ENCODE results near the gene TTF2. TPM values are rescaled to one million over a fixed set of nuclear protein-coding genes. Genes with fewer than 3 reads are reported as not detected.

Gene TTF2
- total RNA-seq, 1 donor from 2014 or later = 40.6 TPM

DNA sequence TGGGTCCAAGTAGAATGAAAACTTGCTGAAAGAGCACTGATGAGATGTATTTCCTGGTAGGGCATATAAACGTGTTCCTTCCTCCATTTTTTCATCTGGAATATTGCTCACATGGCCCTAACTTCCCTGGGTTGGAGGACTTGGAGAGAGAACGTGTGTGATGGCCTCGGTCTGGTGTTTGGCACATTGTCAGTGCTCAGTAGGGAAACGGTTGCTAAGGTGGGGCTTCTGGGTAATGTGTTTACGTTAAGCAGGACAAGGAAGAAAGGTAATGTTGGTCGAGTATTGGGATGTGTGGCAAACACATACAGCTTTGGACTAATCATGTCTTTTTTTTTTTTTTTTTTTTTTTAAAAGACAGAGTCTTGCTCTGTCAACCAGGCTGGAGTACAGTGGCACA is 6.2 kb downstream of the TTF2 start:
- H3K27ac Mint-ChIP-seq = no peak overlapping the region
- H3K36me3 Mint-ChIP-seq = peaks cover 2% of the 10 kb centered on the region
- peaks cover 9% of the 10 kb centered on the region for H3K4me1 Mint-ChIP-seq
- DNase-seq (ENCODE audit: low spot score in 2 of 2, unreplicated experiment in 2 of 2) = no peak
- H3K4me3 Mint-ChIP-seq = no peak overlapping the region
- H3K9me3 Mint-ChIP-seq = no peaks in the 10 kb centered on the region
- H3K27me3 Mint-ChIP-seq (ENCODE audit: low read depth) = no peaks in the 10 kb centered on the region
- TF ChIP-seq, protein P1, sequence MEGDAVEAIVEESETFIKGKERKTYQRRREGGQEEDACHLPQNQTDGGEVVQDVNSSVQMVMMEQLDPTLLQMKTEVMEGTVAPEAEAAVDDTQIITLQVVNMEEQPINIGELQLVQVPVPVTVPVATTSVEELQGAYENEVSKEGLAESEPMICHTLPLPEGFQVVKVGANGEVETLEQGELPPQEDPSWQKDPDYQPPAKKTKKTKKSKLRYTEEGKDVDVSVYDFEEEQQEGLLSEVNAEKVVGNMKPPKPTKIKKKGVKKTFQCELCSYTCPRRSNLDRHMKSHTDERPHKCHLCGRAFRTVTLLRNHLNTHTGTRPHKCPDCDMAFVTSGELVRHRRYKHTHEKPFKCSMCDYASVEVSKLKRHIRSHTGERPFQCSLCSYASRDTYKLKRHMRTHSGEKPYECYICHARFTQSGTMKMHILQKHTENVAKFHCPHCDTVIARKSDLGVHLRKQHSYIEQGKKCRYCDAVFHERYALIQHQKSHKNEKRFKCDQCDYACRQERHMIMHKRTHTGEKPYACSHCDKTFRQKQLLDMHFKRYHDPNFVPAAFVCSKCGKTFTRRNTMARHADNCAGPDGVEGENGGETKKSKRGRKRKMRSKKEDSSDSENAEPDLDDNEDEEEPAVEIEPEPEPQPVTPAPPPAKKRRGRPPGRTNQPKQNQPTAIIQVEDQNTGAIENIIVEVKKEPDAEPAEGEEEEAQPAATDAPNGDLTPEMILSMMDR (IDR thresholded peaks at IDR 0.05; ENCODE audit: unreplicated experiment) = no peak

GRCh38 chr1:117067533-117068370 is 7.6 kb downstream of the TTF2 start:
- TF ChIP-seq, protein P1 (IDR thresholded peaks at IDR 0.05; ENCODE audit: unreplicated experiment) = peak; percentile 71
- no peak overlapping the region for H3K4me3 Mint-ChIP-seq
- peaks cover 2% of the 10 kb centered on the region for H3K36me3 Mint-ChIP-seq
- peak; percentile 33 to 59 for DNase-seq (ENCODE audit: low spot score in 2 of 2, unreplicated experiment in 2 of 2)
- H3K4me1 Mint-ChIP-seq = peaks cover 8% of the 10 kb centered on the region
- H3K27ac Mint-ChIP-seq = peak overlapping the region; percentile 28
- H3K27me3 Mint-ChIP-seq (ENCODE audit: low read depth) = no peaks in the 10 kb centered on the region
- no peaks in the 10 kb centered on the region for H3K9me3 Mint-ChIP-seq

DNA sequence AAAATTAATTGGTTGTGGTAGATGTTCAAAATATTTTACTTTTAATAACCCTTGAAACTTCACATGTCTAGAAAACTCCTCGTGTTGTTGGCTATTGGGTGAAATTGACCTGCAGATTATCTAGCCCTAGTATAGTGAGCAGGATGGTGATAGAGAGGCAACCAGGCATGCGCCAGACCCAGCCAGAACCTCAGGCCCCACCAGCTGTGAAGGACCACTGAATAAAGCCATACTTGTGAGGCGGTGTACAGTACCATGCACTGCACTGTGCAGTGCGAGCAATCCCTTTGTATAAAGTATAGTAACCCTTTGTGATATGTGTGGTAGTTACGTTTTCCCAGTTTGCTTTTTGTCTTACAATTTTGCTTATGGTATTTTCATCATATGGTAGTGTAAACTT is 8.5 kb downstream of the TTF2 start:
- Mint-ChIP-seq H3K4me3 (no peak overlapping the region), H3K27ac (no peak overlapping the region), H3K27me3 (ENCODE audit: low read depth) (no peaks in the 10 kb centered on the region), H3K4me1 (peaks cover 8% of the 10 kb centered on the region), H3K36me3 (peaks cover 2% of the 10 kb centered on the region), H3K9me3 (no peaks in the 10 kb centered on the region)
- TF ChIP-seq, protein P1 (IDR thresholded peaks at IDR 0.05; ENCODE audit: unreplicated experiment) = no peak
- DNase-seq (ENCODE audit: low spot score in 2 of 2, unreplicated experiment in 2 of 2) = no peak

- no peaks in the 10 kb centered on the region for H3K9me3 Mint-ChIP-seq
- peaks cover 8% of the 10 kb centered on the region for H3K4me1 Mint-ChIP-seq
- DNase-seq (ENCODE audit: low spot score in 2 of 2, unreplicated experiment in 2 of 2) = no peak
- TF ChIP-seq, protein P1 (IDR thresholded peaks at IDR 0.05; ENCODE audit: unreplicated experiment) = no peak
- no peaks in the 10 kb centered on the region for H3K27me3 Mint-ChIP-seq (ENCODE audit: low read depth)
- H3K4me3 Mint-ChIP-seq = no peak overlapping the region
- H3K27ac Mint-ChIP-seq = peak overlapping the region; percentile 0
- peaks cover 2% of the 10 kb centered on the region for H3K36me3 Mint-ChIP-seq
These were observed 9.2 kb downstream of the TTF2 start for GRCh38 chr1:117069220-117069844.

- peaks cover 6% of the 10 kb centered on the region for H3K36me3 Mint-ChIP-seq
- TF ChIP-seq, protein P1 (IDR thresholded peaks at IDR 0.05; ENCODE audit: unreplicated experiment) = no peak
- H3K27ac Mint-ChIP-seq = no peak overlapping the region
- no peak for DNase-seq (ENCODE audit: low spot score in 2 of 2, unreplicated experiment in 2 of 2)
- no peaks in the 10 kb centered on the region for H3K9me3 Mint-ChIP-seq
- peaks cover 8% of the 10 kb centered on the region for H3K4me1 Mint-ChIP-seq
- no peaks in the 10 kb centered on the region for H3K27me3 Mint-ChIP-seq (ENCODE audit: low read depth)
- no peak overlapping the region for H3K4me3 Mint-ChIP-seq
These were observed 10.0 kb downstream of the TTF2 start for GRCh38 chr1:117070124-117070523.
